Upper lobe of right lung (tissue), 1 donor: ENCODE data around the gene TSBP1. TPM values are rescaled to one million over a fixed set of nuclear protein-coding genes. Genes with fewer than 3 reads are reported as not detected.
"Not testable (repeated sequence)": the region's sequence is repeated elsewhere in the genome, so short reads cannot be mapped to it uniquely, and the experiment has no call there.

Source experiments
- ATAC-seq: fragments of 200-7000 bp; cut with Tn5 transposase; one replicate; pipeline ENCODE4 v1.9.1; 2020; ENCODE audit warnings: mild to moderate bottlenecking, moderate library complexity
- DNase-seq: peaks from one replicate; pipeline ENCODE4 v3.0.0-alpha.2; 2020
- H3K27ac ChIP-seq: fragments of 200-600 bp; one replicate; pipeline ENCODE4 v1.8.0; 2022
- H3K27me3 ChIP-seq: fragments of 200-600 bp; one replicate; pipeline ENCODE4 v1.8.0; 2022; ENCODE audit warnings: mild to moderate bottlenecking
- H3K36me3 ChIP-seq: fragments of 200-600 bp; one replicate; pipeline ENCODE4 v1.8.0; 2022
- H3K4me1 ChIP-seq: fragments of 200-600 bp; one replicate; pipeline ENCODE4 v1.8.0; 2022
- H3K4me3 ChIP-seq: fragments of 200-600 bp; one replicate; pipeline ENCODE4 v1.8.0; 2022; ENCODE audit warnings: mild to moderate bottlenecking
- H3K9me3 ChIP-seq: fragments of 200-600 bp; one replicate; pipeline ENCODE4 v1.8.0; 2022
- intact Hi-C: fragments of 100-400 bp; cut with DNase I; formaldehyde crosslinking; loops from one replicate; pipeline ENCODE4 v1.11.0; 2022
- total RNA-seq: library from RNA; stranded (reverse); fragmentation: NEBNext Ultra II Directional; extraction: Animal tissue kit (Norgen Biotek cat#: 25700); gene quantifications from one replicate; pipeline ENCODE4 v1.2.1, GENCODE V29; 2021
- TF ChIP-seq, protein P1 (sequence below): fragments of 200-600 bp; IDR thresholded peaks from one replicate; pipeline ENCODE4 v1.8.0; 2022; ENCODE audit warnings: antibody characterized with exemption
- donor health status: DM: no; HTN: yes; CAD: no; lungs with severe emphysema.

Gene TSBP1
- total RNA-seq, 1 donor from 2014 or later: not detected

DNA sequence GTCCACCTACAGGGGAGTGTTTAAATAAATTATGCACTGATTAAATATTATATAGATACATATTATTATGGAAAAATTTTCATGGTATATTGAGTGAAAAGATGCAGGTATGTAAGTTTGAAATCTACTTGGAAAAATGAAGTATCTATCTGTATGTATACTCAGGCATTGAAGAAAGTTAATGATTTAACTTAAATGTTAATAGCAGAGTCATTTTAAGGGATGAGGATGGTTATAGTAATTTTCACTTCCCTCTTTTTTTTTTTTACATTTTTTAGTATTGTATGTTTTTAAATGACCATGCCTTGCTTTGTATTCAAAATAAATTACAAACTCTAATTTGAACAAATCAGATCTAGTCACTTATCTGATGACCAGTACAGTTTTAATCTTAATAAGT lies 104.7 kb downstream of the TSBP1 start:
- no peak overlapping the region for H3K27ac ChIP-seq
- intact Hi-C loops: no loop called here
- no peaks in the 10 kb centered on the region for H3K4me1 ChIP-seq
- H3K27me3 ChIP-seq: no peaks in the 10 kb centered on the region
- no peak for ATAC-seq
- no peak for DNase-seq
- H3K9me3 ChIP-seq: no peaks in the 10 kb centered on the region
- H3K36me3 ChIP-seq: no peaks in the 10 kb centered on the region
- TF ChIP-seq, protein P1, sequence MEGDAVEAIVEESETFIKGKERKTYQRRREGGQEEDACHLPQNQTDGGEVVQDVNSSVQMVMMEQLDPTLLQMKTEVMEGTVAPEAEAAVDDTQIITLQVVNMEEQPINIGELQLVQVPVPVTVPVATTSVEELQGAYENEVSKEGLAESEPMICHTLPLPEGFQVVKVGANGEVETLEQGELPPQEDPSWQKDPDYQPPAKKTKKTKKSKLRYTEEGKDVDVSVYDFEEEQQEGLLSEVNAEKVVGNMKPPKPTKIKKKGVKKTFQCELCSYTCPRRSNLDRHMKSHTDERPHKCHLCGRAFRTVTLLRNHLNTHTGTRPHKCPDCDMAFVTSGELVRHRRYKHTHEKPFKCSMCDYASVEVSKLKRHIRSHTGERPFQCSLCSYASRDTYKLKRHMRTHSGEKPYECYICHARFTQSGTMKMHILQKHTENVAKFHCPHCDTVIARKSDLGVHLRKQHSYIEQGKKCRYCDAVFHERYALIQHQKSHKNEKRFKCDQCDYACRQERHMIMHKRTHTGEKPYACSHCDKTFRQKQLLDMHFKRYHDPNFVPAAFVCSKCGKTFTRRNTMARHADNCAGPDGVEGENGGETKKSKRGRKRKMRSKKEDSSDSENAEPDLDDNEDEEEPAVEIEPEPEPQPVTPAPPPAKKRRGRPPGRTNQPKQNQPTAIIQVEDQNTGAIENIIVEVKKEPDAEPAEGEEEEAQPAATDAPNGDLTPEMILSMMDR: no peak
- no peak overlapping the region for H3K4me3 ChIP-seq

DNA sequence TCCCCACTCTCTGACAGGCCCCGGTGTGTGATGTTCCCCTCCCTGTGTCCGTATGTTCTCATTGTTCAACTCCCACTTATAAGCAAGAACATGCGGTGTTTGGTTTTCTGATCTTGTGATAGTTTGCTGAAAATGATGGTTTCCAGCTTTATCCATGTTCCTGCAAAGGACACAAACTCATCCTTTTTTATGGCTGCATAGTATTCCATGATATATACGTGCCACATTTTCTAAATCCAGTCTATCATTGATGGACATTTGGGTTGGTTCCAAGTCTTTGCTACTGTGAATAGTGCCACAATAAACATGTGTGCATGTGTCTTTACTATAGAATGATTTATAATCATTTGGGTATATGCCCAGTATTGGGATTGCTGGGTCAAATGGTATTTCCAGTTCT lies 114.4 kb downstream of the TSBP1 start:
- ATAC-seq, H3K27ac ChIP-seq, H3K27me3 ChIP-seq, H3K36me3 ChIP-seq, intact Hi-C loops, H3K9me3 ChIP-seq, H3K4me3 ChIP-seq, DNase-seq: not testable (repeated sequence)
- peaks cover 10% of the 10 kb centered on the region for H3K4me1 ChIP-seq

DNA sequence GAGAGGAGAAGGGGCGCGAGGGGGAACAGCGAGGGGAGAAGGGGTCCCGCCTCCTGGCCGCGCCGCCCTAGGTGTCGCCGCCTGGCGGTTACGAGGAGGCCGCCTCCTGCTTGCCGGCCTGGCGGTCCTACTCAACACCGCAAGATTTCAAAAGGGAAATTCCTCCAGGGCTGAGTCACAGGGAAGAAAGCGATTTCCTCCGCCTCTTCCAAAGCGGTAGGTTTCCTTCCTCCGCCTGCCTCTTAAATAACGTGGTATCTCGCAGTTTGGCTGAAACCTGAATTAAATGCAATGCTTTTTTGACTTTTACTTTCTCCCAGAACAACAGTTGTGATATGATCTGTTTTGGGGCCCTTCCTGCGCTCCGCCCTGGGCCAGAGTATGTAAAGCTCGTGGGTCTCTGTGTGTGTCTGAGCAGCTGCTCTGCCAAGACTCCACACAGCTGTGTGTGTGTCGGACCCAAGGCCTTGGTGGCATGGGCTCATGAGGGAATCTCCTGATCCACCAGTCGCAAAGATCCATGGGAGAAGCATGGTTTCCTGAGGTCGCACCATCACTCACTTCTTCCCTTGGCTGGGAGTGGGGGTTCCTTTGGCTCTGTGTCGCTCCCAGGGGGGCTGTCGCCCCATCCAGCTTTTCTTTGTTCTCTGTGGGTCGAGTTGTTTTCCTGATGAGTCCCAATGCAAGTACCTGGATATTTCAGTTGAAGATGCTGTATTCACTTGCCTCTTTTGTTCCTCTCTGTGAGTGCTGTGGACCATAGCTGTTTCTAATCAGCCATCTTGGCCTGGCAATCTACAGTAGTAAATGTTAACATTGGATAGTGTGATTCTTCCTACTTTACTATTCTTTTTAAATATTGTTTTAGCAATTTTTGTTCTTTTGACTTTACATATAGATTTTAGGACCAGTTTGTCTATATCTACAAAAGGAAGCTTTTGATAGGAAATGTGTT lies 116.2 kb downstream of the TSBP1 start:
- H3K27me3 ChIP-seq: no peaks in the 10 kb centered on the region
- H3K36me3 ChIP-seq: no peaks in the 10 kb centered on the region
- H3K4me3 ChIP-seq: peak overlapping the region; percentile 41
- intact Hi-C loops: no loop called here
- H3K9me3 ChIP-seq: no peaks in the 10 kb centered on the region
- H3K27ac ChIP-seq: peak overlapping the region; percentile 88
- DNase-seq (peak; percentile 83), ATAC-seq (peak; percentile 99)
- peaks cover 10% of the 10 kb centered on the region for H3K4me1 ChIP-seq
- TF ChIP-seq, protein P1: peak; percentile 74

DNA sequence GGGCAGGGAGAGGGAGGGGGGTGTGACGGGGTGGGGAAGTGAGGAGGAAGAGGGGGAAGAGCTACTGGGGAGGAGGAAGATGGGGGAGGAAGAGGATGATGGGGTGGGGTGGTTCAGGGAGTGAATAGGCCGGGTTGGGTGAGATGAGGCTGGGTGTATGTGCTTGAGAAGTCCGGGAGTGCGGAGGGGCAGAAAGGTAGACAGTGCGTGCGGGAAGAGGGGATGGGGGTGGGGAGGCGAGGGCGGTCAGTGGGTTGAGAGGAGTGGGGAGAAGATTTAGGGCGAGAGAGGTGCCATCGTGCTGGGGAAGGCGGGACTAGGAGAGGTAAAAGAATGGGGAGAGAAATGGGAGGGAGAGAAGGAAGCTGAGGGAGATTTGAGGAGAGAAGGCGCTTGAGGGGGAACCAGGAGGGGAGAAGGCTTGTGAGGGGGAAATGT lies 116.9 kb downstream of the TSBP1 start:
- H3K4me1 ChIP-seq: peaks cover 10% of the 10 kb centered on the region
- ATAC-seq: peak; percentile 49
- intact Hi-C loops: no loop called here

DNA sequence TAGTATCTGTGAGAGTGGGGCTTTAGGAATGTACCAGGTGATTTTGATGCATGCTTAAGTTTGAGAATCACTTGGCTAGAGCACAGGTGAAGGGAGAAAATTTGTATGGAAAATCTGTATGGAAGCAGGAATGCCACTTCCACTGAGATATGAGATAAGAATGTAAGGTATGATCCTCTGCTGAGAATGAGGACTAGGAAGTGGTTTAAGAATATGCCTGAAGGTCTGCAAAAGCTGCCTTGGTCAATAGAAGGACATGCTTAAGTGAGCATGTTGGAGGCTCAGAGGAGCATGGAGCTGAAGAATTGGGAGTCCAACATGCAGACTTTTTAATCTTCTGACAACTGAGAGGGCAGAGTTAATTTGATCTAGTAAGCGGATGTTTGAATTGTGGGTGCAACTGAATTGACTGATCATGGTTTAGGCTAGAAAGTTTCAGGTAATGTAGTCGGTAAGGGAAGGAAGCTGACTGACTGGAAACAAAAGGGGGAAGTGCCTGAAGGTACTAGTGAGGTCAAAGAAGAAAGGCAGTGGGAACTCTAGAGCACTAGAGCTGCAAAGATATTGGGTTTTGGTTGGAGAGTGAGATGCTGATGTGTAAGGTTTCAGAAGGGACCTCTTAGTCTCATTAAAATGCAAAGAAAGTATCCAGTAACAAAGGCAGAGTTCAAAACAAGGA lies 119.2 kb downstream of the TSBP1 start:
- H3K27me3 ChIP-seq: no peaks in the 10 kb centered on the region
- intact Hi-C loops: no loop called here
- H3K4me3 ChIP-seq: no peak overlapping the region
- H3K9me3 ChIP-seq: no peaks in the 10 kb centered on the region
- TF ChIP-seq, protein P1: no peak
- no peaks in the 10 kb centered on the region for H3K36me3 ChIP-seq
- no peak overlapping the region for H3K27ac ChIP-seq
- peaks cover 10% of the 10 kb centered on the region for H3K4me1 ChIP-seq
- ATAC-seq (no peak), DNase-seq (no peak)

More for the DNA sequence above, 116.9 kb downstream of the TSBP1 start:
- no peak for DNase-seq
- Histone ChIP-seq H3K27me3 (no peaks in the 10 kb centered on the region), H3K4me3 (peak overlapping the region; percentile 41), H3K9me3 (no peaks in the 10 kb centered on the region), H3K36me3 (no peaks in the 10 kb centered on the region), H3K27ac (peak overlapping the region; percentile 88)
- TF ChIP-seq, protein P1: no peak

DNA sequence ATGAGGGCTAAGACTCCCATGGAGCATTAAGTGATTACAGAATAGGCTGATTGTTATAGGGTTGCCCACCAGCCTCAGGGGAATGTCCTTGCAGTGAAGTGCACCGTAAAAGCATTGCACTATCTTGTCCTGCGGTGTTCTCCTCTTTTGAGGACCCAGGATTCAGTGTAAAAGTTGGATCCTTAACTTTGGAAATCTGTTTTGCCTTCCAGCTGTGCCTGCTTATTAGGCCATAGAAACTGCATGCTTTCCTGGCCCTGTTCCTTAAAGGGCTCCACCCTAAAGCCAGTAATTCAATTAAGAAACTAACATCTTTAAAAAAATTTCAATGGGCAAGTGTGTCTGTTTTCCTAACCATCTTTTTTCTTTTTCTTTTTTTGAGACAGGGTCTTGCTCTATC lies 122.4 kb downstream of the TSBP1 start:
- H3K27me3 ChIP-seq: no peaks in the 10 kb centered on the region
- no peak overlapping the region for H3K27ac ChIP-seq
- no peak overlapping the region for H3K4me3 ChIP-seq
- no peaks in the 10 kb centered on the region for H3K36me3 ChIP-seq
- intact Hi-C loops: no loop called here
- ATAC-seq: no peak
- DNase-seq: no peak
- H3K9me3 ChIP-seq: no peaks in the 10 kb centered on the region
- TF ChIP-seq, protein P1: no peak
- no peaks in the 10 kb centered on the region for H3K4me1 ChIP-seq
